ENCODE data around the gene TAF3. TPM values are rescaled to one million over a fixed set of nuclear protein-coding genes. Genes with fewer than 3 reads are reported as not detected.

TAF3 gene
- polyA plus RNA-seq, 1 donor (not counting 4 experiments of a cell fraction or from before 2014, with no cell fraction given), result 2.0 TPM

DNA sequence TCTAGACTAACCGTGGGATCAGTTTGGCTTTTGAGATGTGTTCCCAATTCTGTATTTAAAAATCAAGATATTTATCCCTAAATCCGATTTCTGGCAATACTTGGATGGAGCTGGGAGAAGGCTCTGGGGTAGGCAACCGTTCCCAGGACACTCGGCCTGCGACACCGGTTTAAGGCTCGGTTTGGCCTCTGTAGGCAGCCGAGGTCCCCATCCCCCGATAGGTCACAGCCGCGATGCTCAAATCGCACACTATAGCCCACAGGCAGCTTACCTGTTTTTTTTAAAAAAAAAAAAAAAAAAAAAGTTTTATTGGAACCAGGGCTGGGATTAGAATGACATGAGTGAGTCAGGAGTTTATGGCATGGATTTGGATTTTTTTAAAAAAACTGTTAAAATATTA, 729 bp upstream of the TAF3 start:
- H4K20me1 ChIP-seq (ENCODE audit: control insufficient read depth, extremely low read depth, insufficient read depth, low read length), result no peaks in the 10 kb centered on the region
- dilution Hi-C loops (cut with MboI; ENCODE audit: extremely low pct_ligation_motif_present, low sequenced_read_pairs), result no loop called here
- H3K4me2 ChIP-seq (ENCODE audit: control insufficient read depth, extremely low read depth, insufficient read depth, low read depth, low read length), result peak overlapping the region; percentile 72
- H3K4me1 ChIP-seq (ENCODE audit: control insufficient read depth, extremely low read depth, insufficient read depth, low read length), result peaks cover 7% of the 10 kb centered on the region
- peak overlapping the region; percentile 100 for H2AFZ ChIP-seq (ENCODE audit: control insufficient read depth, low read length)
- no peak for FAIRE-seq
- no peak for DNase-seq (ENCODE audit: low read depth, low spot score)
- H3K9me1 ChIP-seq (ENCODE audit: control insufficient read depth, extremely low read depth, insufficient read depth, low read length), result no peaks in the 10 kb centered on the region
- peak overlapping the region; percentile 73 to 100 (median 89) for H3K4me3 ChIP-seq (ENCODE audit: control insufficient read depth in 2 of 3, extremely low read depth in 1 of 3, insufficient read depth in 2 of 3, low read depth in 1 of 3, low read length in 3 of 3)
- H3K27ac ChIP-seq (ENCODE audit: control insufficient read depth, insufficient read depth, low read length), result peak overlapping the region; percentile 64
- peaks cover 28% of the 10 kb centered on the region for H3K79me2 ChIP-seq (ENCODE audit: control insufficient read depth, insufficient read depth, low read length)
- TF ChIP-seq, protein P1, sequence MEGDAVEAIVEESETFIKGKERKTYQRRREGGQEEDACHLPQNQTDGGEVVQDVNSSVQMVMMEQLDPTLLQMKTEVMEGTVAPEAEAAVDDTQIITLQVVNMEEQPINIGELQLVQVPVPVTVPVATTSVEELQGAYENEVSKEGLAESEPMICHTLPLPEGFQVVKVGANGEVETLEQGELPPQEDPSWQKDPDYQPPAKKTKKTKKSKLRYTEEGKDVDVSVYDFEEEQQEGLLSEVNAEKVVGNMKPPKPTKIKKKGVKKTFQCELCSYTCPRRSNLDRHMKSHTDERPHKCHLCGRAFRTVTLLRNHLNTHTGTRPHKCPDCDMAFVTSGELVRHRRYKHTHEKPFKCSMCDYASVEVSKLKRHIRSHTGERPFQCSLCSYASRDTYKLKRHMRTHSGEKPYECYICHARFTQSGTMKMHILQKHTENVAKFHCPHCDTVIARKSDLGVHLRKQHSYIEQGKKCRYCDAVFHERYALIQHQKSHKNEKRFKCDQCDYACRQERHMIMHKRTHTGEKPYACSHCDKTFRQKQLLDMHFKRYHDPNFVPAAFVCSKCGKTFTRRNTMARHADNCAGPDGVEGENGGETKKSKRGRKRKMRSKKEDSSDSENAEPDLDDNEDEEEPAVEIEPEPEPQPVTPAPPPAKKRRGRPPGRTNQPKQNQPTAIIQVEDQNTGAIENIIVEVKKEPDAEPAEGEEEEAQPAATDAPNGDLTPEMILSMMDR (optimal IDR thresholded peaks at IDR 0.05 in 1 of 3, IDR thresholded peaks at IDR 0.05 in 1 of 3, conservative IDR thresholded peaks at IDR 0.05 in 1 of 3; ENCODE audit: extremely low read depth in 1 of 3, insufficient read depth in 2 of 3, low read length in 3 of 3), result no peak
- TF ChIP-seq EZH2 (IDR thresholded peaks at IDR 0.05; ENCODE audit: low read length), result no peak
- peak overlapping the region; percentile 83 for H3K9ac ChIP-seq (ENCODE audit: control insufficient read depth, extremely low read depth, insufficient read depth, low read length)
- H3K36me3 ChIP-seq (ENCODE audit: control insufficient read depth in 2 of 2, extremely low read depth in 1 of 2, insufficient read depth in 2 of 2, low read length in 2 of 2), result no peaks in the 10 kb centered on the region
- H3K9me3 ChIP-seq (ENCODE audit: control insufficient read depth, low read depth, low read length), result no peaks in the 10 kb centered on the region
- H3K27me3 ChIP-seq (ENCODE audit: control insufficient read depth, extremely low read depth, insufficient read depth, low read length), result no peaks in the 10 kb centered on the region

DNA sequence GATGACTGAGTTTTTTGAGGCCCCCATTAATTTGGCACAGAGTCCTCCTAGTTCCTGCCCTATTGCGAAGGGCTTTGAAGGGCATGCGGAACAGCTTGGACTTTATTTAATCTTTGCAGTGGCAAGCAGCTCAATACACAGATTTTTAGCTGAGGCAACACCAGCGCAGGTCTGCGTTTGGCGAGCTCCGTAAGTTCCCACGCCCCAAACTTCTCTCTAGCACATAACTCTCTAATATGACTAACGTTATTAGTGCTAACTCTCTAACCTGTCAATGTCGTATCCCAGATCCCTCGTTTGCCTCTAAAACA, 366 bp upstream of the TAF3 start:
- peak overlapping the region; percentile 83 for H3K9ac ChIP-seq (ENCODE audit: control insufficient read depth, extremely low read depth, insufficient read depth, low read length)
- H3K4me1 ChIP-seq (ENCODE audit: control insufficient read depth, extremely low read depth, insufficient read depth, low read length), result peaks cover 7% of the 10 kb centered on the region
- H3K4me2 ChIP-seq (ENCODE audit: control insufficient read depth, extremely low read depth, insufficient read depth, low read depth, low read length), result peak overlapping the region; percentile 72
- H3K9me1 ChIP-seq (ENCODE audit: control insufficient read depth, extremely low read depth, insufficient read depth, low read length), result no peaks in the 10 kb centered on the region
- peak overlapping the region; percentile 64 for H3K27ac ChIP-seq (ENCODE audit: control insufficient read depth, insufficient read depth, low read length)
- peak overlapping the region; percentile 100 for H2AFZ ChIP-seq (ENCODE audit: control insufficient read depth, low read length)
- TF ChIP-seq, protein P1 (optimal IDR thresholded peaks at IDR 0.05 in 1 of 3, IDR thresholded peaks at IDR 0.05 in 1 of 3, conservative IDR thresholded peaks at IDR 0.05 in 1 of 3; ENCODE audit: extremely low read depth in 1 of 3, insufficient read depth in 2 of 3, low read length in 3 of 3), result no peak
- no peak for TF ChIP-seq EZH2 (IDR thresholded peaks at IDR 0.05; ENCODE audit: low read length)
- no peaks in the 10 kb centered on the region for H3K9me3 ChIP-seq (ENCODE audit: control insufficient read depth, low read depth, low read length)
- DNase-seq (ENCODE audit: low read depth, low spot score), result no peak
- H3K4me3 ChIP-seq (ENCODE audit: control insufficient read depth in 2 of 3, extremely low read depth in 1 of 3, insufficient read depth in 2 of 3, low read depth in 1 of 3, low read length in 3 of 3), result peak overlapping the region; percentile 73 to 100 (median 89)
- dilution Hi-C loops (cut with MboI; ENCODE audit: extremely low pct_ligation_motif_present, low sequenced_read_pairs), result no loop called here
- H3K36me3 ChIP-seq (ENCODE audit: control insufficient read depth in 2 of 2, extremely low read depth in 1 of 2, insufficient read depth in 2 of 2, low read length in 2 of 2), result no peaks in the 10 kb centered on the region
- no peaks in the 10 kb centered on the region for H3K27me3 ChIP-seq (ENCODE audit: control insufficient read depth, extremely low read depth, insufficient read depth, low read length)
- FAIRE-seq, result no peak
- no peaks in the 10 kb centered on the region for H4K20me1 ChIP-seq (ENCODE audit: control insufficient read depth, extremely low read depth, insufficient read depth, low read length)
- peaks cover 28% of the 10 kb centered on the region for H3K79me2 ChIP-seq (ENCODE audit: control insufficient read depth, insufficient read depth, low read length)

Measured in keratinocyte (primary cell).